GM20000 (cell line): ENCODE measurements around the gene TTF2.

ENCODE experiments used
- DNase-seq: peaks from one replicate; pipeline ENCODE4 v3.0.0; 2012; ENCODE audit warnings: low spot score
- TF ChIP-seq, protein P1 (sequence below): IDR thresholded peaks from 2 replicates; pipeline ENCODE4 v1.5.1; 2012; ENCODE audit warnings: mild to moderate bottlenecking, control low read depth; ENCODE audit errors: extremely low read depth, missing control alignments

The TTF2 gene

DNA sequence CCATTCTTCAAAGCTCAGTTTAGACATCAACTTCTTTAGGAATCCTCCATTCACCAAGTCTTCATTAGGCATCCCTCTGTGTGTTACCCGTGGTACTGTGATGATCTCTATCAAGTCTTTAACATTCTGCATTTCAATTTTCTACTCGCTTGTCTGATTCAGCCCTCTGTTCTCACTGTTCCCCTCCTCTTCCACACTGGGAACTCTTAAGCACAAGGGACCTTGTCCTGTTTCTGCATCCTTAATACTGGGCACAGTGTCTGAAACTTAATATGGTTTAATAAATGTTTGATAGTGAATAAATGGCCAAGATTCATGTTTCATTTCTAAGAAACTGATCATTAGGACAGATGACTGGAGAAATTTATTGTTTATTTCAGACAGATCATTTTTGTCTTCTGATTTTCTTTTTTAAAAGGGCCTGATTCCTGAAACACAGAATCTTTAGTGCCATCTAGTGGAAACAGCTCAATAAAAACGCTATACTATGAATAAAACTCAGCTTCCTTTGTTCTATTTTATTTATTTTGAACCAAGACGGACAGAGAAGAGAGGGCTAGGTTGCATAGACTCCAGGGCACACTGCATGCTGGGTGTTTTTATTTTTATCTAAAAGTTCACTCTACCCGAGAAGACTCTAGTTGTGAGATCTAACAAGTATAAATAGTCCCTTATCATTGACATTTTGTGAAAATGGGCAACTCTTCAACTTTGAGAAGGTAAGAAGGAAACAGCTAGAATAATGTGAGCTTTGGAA is 68.4 kb downstream of the TTF2 start:
- DNase-seq: peak; percentile 47

DNA sequence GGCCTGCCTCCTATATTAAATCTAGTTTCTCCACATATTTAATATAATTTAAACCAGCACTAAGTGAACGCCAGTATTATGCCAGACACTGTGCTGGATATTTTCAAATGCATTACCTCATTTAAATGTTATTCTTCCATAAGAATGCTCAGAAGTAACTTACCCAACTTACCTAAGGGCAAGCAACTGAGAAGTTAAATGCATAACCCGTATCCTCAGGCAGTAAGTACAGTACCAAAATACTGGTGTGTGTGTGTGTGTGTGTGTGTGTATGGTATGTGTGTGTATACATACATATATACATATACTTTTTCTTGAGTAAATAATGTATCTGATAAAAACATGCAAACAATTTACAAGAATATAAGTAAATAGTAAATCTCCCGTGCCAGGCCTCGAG is 70.4 kb downstream of the TTF2 start:
- TF ChIP-seq, protein P1, sequence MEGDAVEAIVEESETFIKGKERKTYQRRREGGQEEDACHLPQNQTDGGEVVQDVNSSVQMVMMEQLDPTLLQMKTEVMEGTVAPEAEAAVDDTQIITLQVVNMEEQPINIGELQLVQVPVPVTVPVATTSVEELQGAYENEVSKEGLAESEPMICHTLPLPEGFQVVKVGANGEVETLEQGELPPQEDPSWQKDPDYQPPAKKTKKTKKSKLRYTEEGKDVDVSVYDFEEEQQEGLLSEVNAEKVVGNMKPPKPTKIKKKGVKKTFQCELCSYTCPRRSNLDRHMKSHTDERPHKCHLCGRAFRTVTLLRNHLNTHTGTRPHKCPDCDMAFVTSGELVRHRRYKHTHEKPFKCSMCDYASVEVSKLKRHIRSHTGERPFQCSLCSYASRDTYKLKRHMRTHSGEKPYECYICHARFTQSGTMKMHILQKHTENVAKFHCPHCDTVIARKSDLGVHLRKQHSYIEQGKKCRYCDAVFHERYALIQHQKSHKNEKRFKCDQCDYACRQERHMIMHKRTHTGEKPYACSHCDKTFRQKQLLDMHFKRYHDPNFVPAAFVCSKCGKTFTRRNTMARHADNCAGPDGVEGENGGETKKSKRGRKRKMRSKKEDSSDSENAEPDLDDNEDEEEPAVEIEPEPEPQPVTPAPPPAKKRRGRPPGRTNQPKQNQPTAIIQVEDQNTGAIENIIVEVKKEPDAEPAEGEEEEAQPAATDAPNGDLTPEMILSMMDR: no peak
- DNase-seq: no peak

More for the DNA sequence above, 68.4 kb downstream of the TTF2 start:
- TF ChIP-seq, protein P1: peak; percentile 41

DNA sequence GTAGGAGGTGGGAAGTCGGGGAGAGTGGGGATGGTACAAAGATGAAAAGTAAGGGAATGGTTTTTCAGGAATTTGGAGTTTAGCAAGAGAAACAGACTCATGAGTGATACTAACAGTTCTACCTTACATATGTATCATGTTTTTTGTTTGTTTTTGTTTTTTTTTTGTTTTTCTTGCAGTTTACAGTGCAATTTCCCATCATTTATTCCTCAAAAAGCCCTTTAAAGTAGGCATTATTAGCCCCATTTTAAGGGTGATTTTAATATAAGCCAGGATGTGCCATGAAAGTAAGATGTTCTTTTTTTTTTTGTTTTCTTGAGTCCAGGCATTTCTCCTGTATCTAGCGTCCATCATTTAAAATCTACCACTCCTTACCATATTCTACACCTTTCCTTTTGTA is 75.2 kb downstream of the TTF2 start:
- TF ChIP-seq, protein P1: no peak
- no peak for DNase-seq

DNA sequence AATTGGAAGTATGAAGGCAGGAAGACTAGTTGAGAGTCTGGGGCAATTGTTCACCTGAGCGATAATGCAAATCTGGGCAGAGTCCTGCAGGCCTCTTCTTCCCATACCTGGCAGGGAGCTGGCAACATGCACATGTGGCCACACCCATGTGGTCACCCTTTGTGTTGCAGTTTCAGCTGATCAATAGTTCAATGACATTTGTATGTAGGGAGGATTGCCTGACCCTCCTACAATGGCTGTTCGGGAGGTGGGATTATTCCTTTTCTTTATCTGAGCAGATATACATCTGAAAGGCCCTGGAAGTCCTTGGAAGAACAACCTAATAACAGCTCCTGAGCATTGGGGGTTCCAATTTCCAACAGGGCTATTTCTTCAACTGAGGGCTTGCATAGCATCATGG is 76.6 kb downstream of the TTF2 start:
- TF ChIP-seq, protein P1: no peak
- no peak for DNase-seq

DNA sequence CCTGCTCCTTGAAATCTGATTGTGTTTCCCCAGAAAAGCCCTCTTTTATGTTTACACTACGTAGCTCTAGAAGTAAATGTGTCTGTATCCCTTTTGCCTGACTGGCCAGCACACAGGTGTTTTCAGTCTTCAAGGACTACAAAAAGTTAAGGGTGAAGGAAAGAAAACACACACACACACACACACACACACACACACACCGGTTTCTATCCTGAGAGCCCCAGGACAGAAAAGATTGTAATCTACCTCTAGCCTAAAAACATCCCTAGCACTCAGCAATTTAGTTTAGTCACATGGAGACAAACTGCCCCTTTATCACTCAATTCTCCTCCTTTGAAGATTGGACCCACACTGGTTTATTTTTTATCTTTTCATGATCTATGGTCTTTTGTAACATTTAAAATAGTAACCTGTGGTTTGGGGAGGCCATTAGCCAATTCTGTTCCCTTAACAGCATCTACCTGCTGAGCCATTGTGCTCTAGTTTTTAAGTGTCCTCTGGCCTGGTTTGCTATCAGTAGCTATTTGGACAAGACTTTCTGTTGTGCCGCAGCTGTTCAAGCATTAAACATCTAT is 77.2 kb downstream of the TTF2 start:
- TF ChIP-seq, protein P1: no peak
- DNase-seq: no peak

DNA sequence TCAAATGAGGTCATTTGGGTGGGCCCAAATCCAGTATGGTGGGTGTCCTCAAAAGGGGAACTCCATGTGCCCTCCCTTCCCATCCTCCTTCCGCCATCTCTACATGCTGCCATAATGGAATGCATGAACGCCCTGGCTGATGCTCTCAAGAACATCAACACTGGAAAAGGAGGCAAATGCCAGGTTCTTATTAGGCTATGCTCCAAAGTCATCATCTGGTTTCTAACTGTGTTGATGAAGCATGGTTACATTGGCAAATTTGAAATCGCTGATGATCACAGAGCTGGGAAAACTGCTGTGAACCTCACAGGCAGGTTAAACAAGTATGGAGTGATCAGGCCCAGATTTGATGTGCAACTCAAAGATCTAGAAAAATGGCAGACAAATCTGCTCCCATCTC is 78.0 kb downstream of the TTF2 start:
- TF ChIP-seq, protein P1: no peak
- DNase-seq: no peak

DNA sequence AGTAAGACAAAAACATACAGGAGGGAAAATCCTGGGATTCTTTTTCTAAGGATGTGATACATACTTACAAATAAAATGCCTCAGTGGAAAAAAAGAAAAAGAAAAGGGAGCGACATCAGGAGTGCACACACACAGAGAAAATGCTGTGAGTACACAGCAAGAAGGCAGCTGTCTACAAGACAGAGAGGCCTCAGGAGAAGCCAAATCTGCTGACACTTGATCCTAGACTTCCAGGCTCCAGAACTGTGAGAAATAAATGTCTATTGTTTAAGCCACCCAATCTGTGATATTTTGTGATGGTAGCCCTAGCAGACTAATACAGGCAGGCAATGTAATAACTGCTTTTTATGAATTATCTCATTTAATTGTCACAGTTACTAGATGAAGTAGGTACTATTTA is 78.4 kb downstream of the TTF2 start:
- DNase-seq: no peak
- TF ChIP-seq, protein P1: no peak
